DMS53 treated with DMSO at 0.1 percent for 48 hours (cell line): ENCODE measurements around the gene LAMA3.

Experiments used
- DNase-seq: peaks from one replicate; lab custom pipeline; 2025; ENCODE audit not compliant: unreplicated experiment; lab: John Stamatoyannopoulos, UW

Gene LAMA3

GRCh38 chr18:23893653-23894052 lies 204.4 kb downstream of the LAMA3 start:
- no peak for DNase-seq

GRCh38 chr18:23894661-23895175 lies 205.5 kb downstream of the LAMA3 start:
- no peak for DNase-seq

- no peak for DNase-seq
These were observed 208.0 kb downstream of the LAMA3 start for GRCh38 chr18:23897291-23897690.

- no peak for DNase-seq
These were observed 208.5 kb downstream of the LAMA3 start for GRCh38 chr18:23897733-23898132.

- DNase-seq: no peak
These were observed 211.7 kb downstream of the LAMA3 start for GRCh38 chr18:23900994-23901393.

GRCh38 chr18:23902396-23902795 lies 213.1 kb downstream of the LAMA3 start:
- DNase-seq: peak; percentile 29

- no peak for DNase-seq
These were observed 214.7 kb downstream of the LAMA3 start for GRCh38 chr18:23903971-23904370.

GRCh38 chr18:23906658-23907057 lies 217.4 kb downstream of the LAMA3 start:
- no peak for DNase-seq

- DNase-seq: no peak
These were observed 219.6 kb downstream of the LAMA3 start for GRCh38 chr18:23908827-23909226.

GRCh38 chr18:23910032-23910431 lies 220.8 kb downstream of the LAMA3 start:
- no peak for DNase-seq

- no peak for DNase-seq
These were observed 223.1 kb downstream of the LAMA3 start for GRCh38 chr18:23912356-23912755.

- DNase-seq: no peak
These were observed 227.1 kb downstream of the LAMA3 start for GRCh38 chr18:23916338-23916737.

GRCh38 chr18:23918395-23919032 lies 229.3 kb downstream of the LAMA3 start:
- DNase-seq: peak; percentile 4

- DNase-seq: no peak
These were observed 230.8 kb downstream of the LAMA3 start for GRCh38 chr18:23920054-23920453.

- DNase-seq: no peak
These were observed 232.5 kb downstream of the LAMA3 start for GRCh38 chr18:23921716-23922285.

GRCh38 chr18:23922939-23923338 lies 233.7 kb downstream of the LAMA3 start:
- no peak for DNase-seq

- DNase-seq: no peak
These were observed 235.6 kb downstream of the LAMA3 start for GRCh38 chr18:23924813-23925212.

GRCh38 chr18:23926571-23926970 lies 237.3 kb downstream of the LAMA3 start:
- DNase-seq: no peak

- DNase-seq: no peak
These were observed 238.8 kb downstream of the LAMA3 start for GRCh38 chr18:23927821-23928746.

- DNase-seq: no peak
These were observed 240.2 kb downstream of the LAMA3 start for GRCh38 chr18:23929362-23929930.

- DNase-seq: no peak
These were observed 240.7 kb downstream of the LAMA3 start for GRCh38 chr18:23930002-23930401.
